ENCODE data around the gene PIK3CA.

PIK3CA gene

GRCh38 chr3:179147514-179147872, 664 bp upstream of the PIK3CA start:
- Histone ChIP-seq H3K4me2 (ENCODE audit: low read depth, low read length) (peak overlapping the region; percentile 75), H3F3A (ENCODE audit: insufficient read depth, low read length) (peaks cover 13% of the 10 kb centered on the region), H4K20me1 (ENCODE audit: insufficient read depth, low read length) (peaks cover 3% of the 10 kb centered on the region), H3K79me2 (ENCODE audit: low read length) (peaks cover 40% of the 10 kb centered on the region), H3K27ac (ENCODE audit: low read length) (peak overlapping the region; percentile 67; the same call in 1 of the 2 replicates), H3K4me3 (ENCODE audit: low read length) (peak overlapping the region; percentile 75), H3K36me3 (replicated peaks; ENCODE audit: insufficient read depth, low read length) (no peaks in the 10 kb centered on the region), H3K9me3 (replicated peaks; ENCODE audit: insufficient read depth, low read length) (no peaks in the 10 kb centered on the region), H3K4me1 (ENCODE audit: low read length) (peaks cover 12% of the 10 kb centered on the region), H3K9me2 (replicated peaks; ENCODE audit: insufficient read depth, low read length) (no peaks in the 10 kb centered on the region), H3K27me3 (replicated peaks; ENCODE audit: insufficient read depth, low read length) (peaks cover 17% of the 10 kb centered on the region; the same call in 1 of the 2 replicates), H2AFZ (ENCODE audit: low read length) (peak overlapping the region; percentile 76), H3K9ac (ENCODE audit: low read length) (peak overlapping the region; percentile 43; the same call in 1 of the 2 replicates)
- TF ChIP-seq EZH2phosphoT487 (IDR thresholded peaks at IDR 0.05; ENCODE audit: low read length), result no peak
- TF ChIP-seq EZH2 (optimal IDR thresholded peaks at IDR 0.05; ENCODE audit: low read depth, low read length), result no peak
- TF ChIP-seq, protein P1, sequence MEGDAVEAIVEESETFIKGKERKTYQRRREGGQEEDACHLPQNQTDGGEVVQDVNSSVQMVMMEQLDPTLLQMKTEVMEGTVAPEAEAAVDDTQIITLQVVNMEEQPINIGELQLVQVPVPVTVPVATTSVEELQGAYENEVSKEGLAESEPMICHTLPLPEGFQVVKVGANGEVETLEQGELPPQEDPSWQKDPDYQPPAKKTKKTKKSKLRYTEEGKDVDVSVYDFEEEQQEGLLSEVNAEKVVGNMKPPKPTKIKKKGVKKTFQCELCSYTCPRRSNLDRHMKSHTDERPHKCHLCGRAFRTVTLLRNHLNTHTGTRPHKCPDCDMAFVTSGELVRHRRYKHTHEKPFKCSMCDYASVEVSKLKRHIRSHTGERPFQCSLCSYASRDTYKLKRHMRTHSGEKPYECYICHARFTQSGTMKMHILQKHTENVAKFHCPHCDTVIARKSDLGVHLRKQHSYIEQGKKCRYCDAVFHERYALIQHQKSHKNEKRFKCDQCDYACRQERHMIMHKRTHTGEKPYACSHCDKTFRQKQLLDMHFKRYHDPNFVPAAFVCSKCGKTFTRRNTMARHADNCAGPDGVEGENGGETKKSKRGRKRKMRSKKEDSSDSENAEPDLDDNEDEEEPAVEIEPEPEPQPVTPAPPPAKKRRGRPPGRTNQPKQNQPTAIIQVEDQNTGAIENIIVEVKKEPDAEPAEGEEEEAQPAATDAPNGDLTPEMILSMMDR (IDR thresholded peaks at IDR 0.05; ENCODE audit: low read length), result no peak; the same call in 1 of the 2 replicates
- DNase-seq, result no peak

GRCh38 chr3:179148616-179149405, 654 bp downstream of the PIK3CA start:
- H3K4me2 ChIP-seq (ENCODE audit: low read depth, low read length), result peak overlapping the region; percentile 90
- peaks cover 16% of the 10 kb centered on the region for H3F3A ChIP-seq (ENCODE audit: insufficient read depth, low read length)
- no peaks in the 10 kb centered on the region for H3K9me3 ChIP-seq (replicated peaks; ENCODE audit: insufficient read depth, low read length)
- peaks cover 5% of the 10 kb centered on the region for H4K20me1 ChIP-seq (ENCODE audit: insufficient read depth, low read length)
- peak overlapping the region; percentile 91 for H2AFZ ChIP-seq (ENCODE audit: low read length)
- no peaks in the 10 kb centered on the region for H3K9me2 ChIP-seq (replicated peaks; ENCODE audit: insufficient read depth, low read length)
- H3K4me3 ChIP-seq (ENCODE audit: low read length), result peak overlapping the region; percentile 91
- peak overlapping the region; percentile 75; the same call in 1 of the 2 replicates for H3K27ac ChIP-seq (ENCODE audit: low read length)
- peak; percentile 61 for DNase-seq
- peaks cover 16% of the 10 kb centered on the region for H3K4me1 ChIP-seq (ENCODE audit: low read length)
- H3K36me3 ChIP-seq (replicated peaks; ENCODE audit: insufficient read depth, low read length), result no peaks in the 10 kb centered on the region
- H3K9ac ChIP-seq (ENCODE audit: low read length), result peak overlapping the region; percentile 77
- peaks cover 51% of the 10 kb centered on the region for H3K79me2 ChIP-seq (ENCODE audit: low read length)
- peaks cover 14% of the 10 kb centered on the region; the same call in 1 of the 2 replicates for H3K27me3 ChIP-seq (replicated peaks; ENCODE audit: insufficient read depth, low read length)
- TF ChIP-seq EZH2 (optimal IDR thresholded peaks at IDR 0.05; ENCODE audit: low read depth, low read length) (no peak), EZH2phosphoT487 (IDR thresholded peaks at IDR 0.05; ENCODE audit: low read length) (no peak)
- TF ChIP-seq, protein P1 (IDR thresholded peaks at IDR 0.05; ENCODE audit: low read length), result no peak

GRCh38 chr3:179149406-179149867, 1.3 kb downstream of the PIK3CA start:
- peak overlapping the region; percentile 75; the same call in 1 of the 2 replicates for H3K27ac ChIP-seq (ENCODE audit: low read length)
- peak; percentile 46 for DNase-seq
- TF ChIP-seq EZH2phosphoT487 (IDR thresholded peaks at IDR 0.05; ENCODE audit: low read length), result no peak
- no peak for TF ChIP-seq EZH2 (optimal IDR thresholded peaks at IDR 0.05; ENCODE audit: low read depth, low read length)
- TF ChIP-seq, protein P1 (IDR thresholded peaks at IDR 0.05; ENCODE audit: low read length), result no peak
- peak overlapping the region; percentile 90 for H3K4me2 ChIP-seq (ENCODE audit: low read depth, low read length)
- H3K4me1 ChIP-seq (ENCODE audit: low read length), result peaks cover 16% of the 10 kb centered on the region
- no peaks in the 10 kb centered on the region for H3K9me2 ChIP-seq (replicated peaks; ENCODE audit: insufficient read depth, low read length)
- peaks cover 57% of the 10 kb centered on the region for H3K79me2 ChIP-seq (ENCODE audit: low read length)
- H3K27me3 ChIP-seq (replicated peaks; ENCODE audit: insufficient read depth, low read length), result peaks cover 9% of the 10 kb centered on the region; the same call in 1 of the 2 replicates
- H3K9me3 ChIP-seq (replicated peaks; ENCODE audit: insufficient read depth, low read length), result no peaks in the 10 kb centered on the region
- H3K36me3 ChIP-seq (replicated peaks; ENCODE audit: insufficient read depth, low read length), result no peaks in the 10 kb centered on the region
- peaks cover 5% of the 10 kb centered on the region for H4K20me1 ChIP-seq (ENCODE audit: insufficient read depth, low read length)
- peak overlapping the region; percentile 91 for H2AFZ ChIP-seq (ENCODE audit: low read length)
- peaks cover 16% of the 10 kb centered on the region for H3F3A ChIP-seq (ENCODE audit: insufficient read depth, low read length)
- peak overlapping the region; percentile 91 for H3K4me3 ChIP-seq (ENCODE audit: low read length)
- peak overlapping the region; percentile 77 for H3K9ac ChIP-seq (ENCODE audit: low read length)
